Hematopoietic multipotent progenitor cell treated with erythropoietin and hydrocortisone succinate and interleukin-3 and kit ligand, for 4 days (in vitro differentiated cells): Measurements from ENCODE around the gene OR2D3.
"Not testable (repeated sequence)": the region's sequence is repeated elsewhere in the genome, so short reads cannot be mapped to it uniquely, and the experiment has no call there.

Experiments used
- DNase-seq: peaks from one replicate; pipeline ENCODE4 v3.0.0-alpha.2; 2015

Gene OR2D3

GRCh38 chr11:6931146-6931713, 10.4 kb downstream of the OR2D3 start:
- no peak for DNase-seq

GRCh38 chr11:6932145-6932544, 11.3 kb downstream of the OR2D3 start:
- DNase-seq: no peak

- DNase-seq: peak; percentile 35
Measured at GRCh38 chr11:6941970-6942369, 21.2 kb downstream of the OR2D3 start.

GRCh38 chr11:6943131-6943530, 22.3 kb downstream of the OR2D3 start:
- no peak for DNase-seq

- DNase-seq: not testable (repeated sequence)
Measured at GRCh38 chr11:6954248-6954647, 33.4 kb downstream of the OR2D3 start.

GRCh38 chr11:6962141-6962540, 41.3 kb downstream of the OR2D3 start:
- DNase-seq: no peak

- DNase-seq: no peak
Measured at GRCh38 chr11:6962673-6963072, 41.9 kb downstream of the OR2D3 start.

- DNase-seq: no peak
Measured at GRCh38 chr11:6968816-6969215, 48.0 kb downstream of the OR2D3 start.

- not testable (repeated sequence) for DNase-seq
Measured at GRCh38 chr11:6969854-6970253, 49.1 kb downstream of the OR2D3 start.
